Neural cell (in vitro differentiated cells): ENCODE data around the gene SPATA46. TPM values are rescaled to one million over a fixed set of nuclear protein-coding genes. Genes with fewer than 3 reads are reported as not detected.

Experiments
- H2AFZ ChIP-seq: fragments of 200-600, 300-800 bp; sonication (generic), shearing (Covaris generic); 2 replicates; pipeline ENCODE4 v1.6.0; 2014; ENCODE audit warnings: low read depth, mild to moderate bottlenecking, antibody characterized with exemption, low read length, moderate library complexity
- H3F3A ChIP-seq: fragments of 200-600 bp; shearing (Covaris generic); 2 replicates; pipeline ENCODE4 v1.6.1; 2016; ENCODE audit warnings: mild to moderate bottlenecking, moderate library complexity, mixed read lengths, antibody characterized with exemption, low read length; ENCODE audit not compliant: insufficient read depth, poor library complexity, severe bottlenecking
- H3K27ac ChIP-seq: fragments of 200-600, 300-800 bp; sonication (generic), shearing (Covaris generic); 2 replicates; pipeline ENCODE4 v1.5.1; 2014; ENCODE audit warnings: mild to moderate bottlenecking, low read length, moderate library complexity
- H3K27me3 ChIP-seq: fragments of 300-800, 200-600 bp; sonication (generic), shearing (Covaris generic); 2 replicates; pipeline ENCODE4 v1.6.0; 2014; ENCODE audit warnings: mild to moderate bottlenecking, low read depth, low read length, moderate library complexity; ENCODE audit not compliant: insufficient read depth
- H3K36me3 ChIP-seq: fragments of 300-800, 200-600 bp; sonication (generic), shearing (Covaris generic); 2 replicates; pipeline ENCODE4 v1.5.1; 2014; ENCODE audit warnings: mild to moderate bottlenecking, antibody characterized with exemption, low read length, moderate library complexity; ENCODE audit not compliant: insufficient read depth
- H3K4me2 ChIP-seq: fragments of 300-800, 200-600 bp; sonication (generic), shearing (Covaris generic); 2 replicates; pipeline ENCODE4 v1.6.0; 2014; ENCODE audit warnings: mild to moderate bottlenecking, low read length
- H3K4me3 ChIP-seq: fragments of 300-800, 200-600 bp; sonication (generic), shearing (Covaris generic); 2 replicates; pipeline ENCODE4 v1.5.1; 2014; ENCODE audit warnings: mild to moderate bottlenecking, low read length, moderate library complexity
- H3K79me2 ChIP-seq: fragments of 200-600 bp; shearing (Covaris generic); replicated peaks from 2 replicates; pipeline ENCODE4 v1.6.0; 2014; ENCODE audit warnings: mild to moderate bottlenecking, low read length, moderate library complexity; ENCODE audit not compliant: insufficient read depth
- H3K9ac ChIP-seq: fragments of 300-800, 200-600 bp; sonication (generic), shearing (Covaris generic); 2 replicates; pipeline ENCODE4 v1.6.1; 2016; ENCODE audit warnings: mild to moderate bottlenecking, low read length, mixed read lengths
- H3K9me2 ChIP-seq: fragments of 200-600 bp; shearing (Covaris generic); 2 replicates; pipeline ENCODE4 v1.6.1; 2016; ENCODE audit warnings: mild to moderate bottlenecking, low read length, mixed read lengths; ENCODE audit not compliant: insufficient read depth
- H3K9me3 ChIP-seq: fragments of 200-600, 300-800 bp; sonication (generic), shearing (Covaris generic); 2 replicates; pipeline ENCODE4 v1.6.1; 2016; ENCODE audit warnings: mild to moderate bottlenecking, mixed run types, low read length, moderate library complexity, mixed read lengths
- H4K20me1 ChIP-seq: fragments of 200-600 bp; shearing (Covaris generic); 2 replicates; pipeline ENCODE4 v1.6.1; 2016; ENCODE audit warnings: mild to moderate bottlenecking, mixed run types; ENCODE audit not compliant: insufficient read depth
- CTCF ChIP-seq: fragments of 450-650 bp; IDR thresholded peaks from 2 replicates; pipeline ENCODE4 v1.5.1; 2014; ENCODE audit warnings: antibody characterized with exemption, mild to moderate bottlenecking, moderate library complexity; ENCODE audit not compliant: poor library complexity, severe bottlenecking
- EP300 ChIP-seq: fragments of 450-650 bp; conservative IDR thresholded peaks from 2 replicates; pipeline ENCODE4 v1.6.1; 2014; ENCODE audit warnings: antibody characterized with exemption, mild to moderate bottlenecking, moderate library complexity; ENCODE audit not compliant: poor library complexity, severe bottlenecking
- EZH2 ChIP-seq: fragments of 200-600, 300-800 bp; shearing (Covaris generic), sonication (generic); IDR thresholded peaks from 2 replicates; pipeline ENCODE4 v1.6.1; 2014; ENCODE audit warnings: antibody characterized with exemption, low read length, borderline replicate concordance, mild to moderate bottlenecking; ENCODE audit not compliant: insufficient read depth, poor library complexity, severe bottlenecking
- MXI1 ChIP-seq: fragments of 450-650 bp; conservative IDR thresholded peaks from 2 replicates; pipeline ENCODE4 v1.6.1; 2014; ENCODE audit warnings: antibody characterized with exemption, mild to moderate bottlenecking; ENCODE audit not compliant: poor library complexity, severe bottlenecking
- POLR2AphosphoS5 ChIP-seq: IDR thresholded peaks from 2 replicates; pipeline ENCODE4 v1.6.1; 2012
- RAD21 ChIP-seq: fragments of 450-650 bp; conservative IDR thresholded peaks from 2 replicates; pipeline ENCODE4 v1.6.1; 2014; ENCODE audit warnings: antibody characterized with exemption, mild to moderate bottlenecking, moderate library complexity
- REST ChIP-seq: IDR thresholded peaks from 2 replicates; pipeline ENCODE4 v1.6.1; 2012; ENCODE audit warnings: borderline replicate concordance
- SMC3 ChIP-seq: fragments of 450-650 bp; conservative IDR thresholded peaks from 2 replicates; pipeline ENCODE4 v1.6.1; 2014; ENCODE audit warnings: antibody characterized with exemption, mild to moderate bottlenecking, moderate library complexity; ENCODE audit not compliant: poor library complexity
- TAF1 ChIP-seq: IDR thresholded peaks from 2 replicates; pipeline ENCODE4 v1.6.1; 2012; ENCODE audit warnings: low read depth
- polyA plus RNA-seq: library from polyadenylated mRNA; depleted of rRNA; stranded (reverse); fragments of >200 nt; gene quantifications from 2 replicates; pipeline ENCODE4 v1.2.3, GENCODE V29; 2014

Gene SPATA46
- polyA plus RNA-seq, 1 donor from 2014 or later = not detected

- H3K9ac ChIP-seq = no peak overlapping the region
- H3F3A ChIP-seq = no peaks in the 10 kb centered on the region
- no peak overlapping the region for H3K27ac ChIP-seq
- no peak overlapping the region for H3K4me2 ChIP-seq
- H3K27me3 ChIP-seq = no peaks in the 10 kb centered on the region
- no peaks in the 10 kb centered on the region for H3K36me3 ChIP-seq
- no peak overlapping the region for H3K4me3 ChIP-seq
- H3K9me2 ChIP-seq = no peaks in the 10 kb centered on the region
- H4K20me1 ChIP-seq = no peaks in the 10 kb centered on the region
- no peak overlapping the region for H2AFZ ChIP-seq
- TF ChIP-seq SMC3 (no peak), TAF1 (no peak), EP300 (no peak), RAD21 (no peak), REST (no peak), MXI1 (no peak), POLR2AphosphoS5 (no peak), CTCF (no peak), EZH2 (no peak)
- H3K9me3 ChIP-seq = no peaks in the 10 kb centered on the region
- no peaks in the 10 kb centered on the region for H3K79me2 ChIP-seq
Measured at GRCh38 chr1:162366671-162367070, 10.0 kb downstream of the SPATA46 start.

GRCh38 chr1:162366149-162366548 lies 10.5 kb downstream of the SPATA46 start:
- Histone ChIP-seq H3K27me3 (no peaks in the 10 kb centered on the region), H3K4me2 (no peak overlapping the region), H3K36me3 (no peaks in the 10 kb centered on the region), H3K4me3 (no peak overlapping the region), H3K9me3 (no peaks in the 10 kb centered on the region), H3K79me2 (no peaks in the 10 kb centered on the region), H3K9me2 (no peaks in the 10 kb centered on the region), H4K20me1 (no peaks in the 10 kb centered on the region), H3K27ac (no peak overlapping the region), H3F3A (no peaks in the 10 kb centered on the region), H2AFZ (no peak overlapping the region), H3K9ac (no peak overlapping the region)
- no peak for TF ChIP-seq POLR2AphosphoS5
- TF ChIP-seq CTCF = no peak
- TF ChIP-seq TAF1 = no peak
- no peak for TF ChIP-seq SMC3
- TF ChIP-seq REST = no peak
- TF ChIP-seq EP300 = no peak
- TF ChIP-seq MXI1 = no peak
- no peak for TF ChIP-seq RAD21
